GM12891 (cell line): ENCODE results near the gene TSC22D1.

Experiments
- POLR2A ChIP-seq: IDR thresholded peaks from 2 replicates; pipeline ENCODE4 v1.6.1; 2011; ENCODE audit warnings: low read depth, low read length, control low read depth
- POLR2AphosphoS5 ChIP-seq: IDR thresholded peaks from 2 replicates; pipeline ENCODE4 v1.6.1; 2011; ENCODE audit warnings: low read depth, low read length, control low read depth
- TAF1 ChIP-seq: IDR thresholded peaks from 2 replicates; pipeline ENCODE4 v1.6.1; 2011; ENCODE audit warnings: low read depth, low read length, control low read depth

- no peak for TF ChIP-seq POLR2A
- no peak for TF ChIP-seq POLR2AphosphoS5
- no peak for TF ChIP-seq TAF1
Observed at GRCh38 chr13:44421853-44422525, 154.1 kb downstream of the TSC22D1 start.
